CD4-positive, alpha-beta memory T cell (primary cell): ENCODE data around the gene TFAP2E. TPM values are rescaled to one million over a fixed set of nuclear protein-coding genes. Genes with fewer than 3 reads are reported as not detected.

Experiments
- CTCF ChIA-PET: fragments of 350-600 bp; sonication (Branson Sonifier 250); formaldehyde crosslinking; loops from one replicate; lab custom pipeline; 2021; ENCODE audit warnings: inconsistent platforms; ENCODE audit not compliant: partially characterized antibody; lab: Charles Lee
- POLR2A ChIA-PET: fragments of 350-600 bp; sonication (Branson Sonifier 250); formaldehyde crosslinking; loops from one replicate; lab custom pipeline; 2021; ENCODE audit not compliant: partially characterized antibody; lab: Charles Lee
- DNase-seq, 5 donors: peaks; one replicate each; pipeline versions ENCODE4 v3.0.0 to v3.0.0-alpha.2; 2020 to 2022; ENCODE audit warnings: mixed read lengths in 1 of 5
- H3K27ac ChIP-seq: one replicate; pipeline ENCODE4 v1.7.0; 2013; ENCODE audit warnings: low read depth, low read length
- H3K27me3 ChIP-seq: 2 replicates; pipeline ENCODE4 v1.7.0; 2013; ENCODE audit warnings: mild to moderate bottlenecking, low read length, moderate library complexity; ENCODE audit not compliant: insufficient read depth
- H3K36me3 ChIP-seq: 2 replicates; pipeline ENCODE4 v1.7.0; 2013; ENCODE audit warnings: mild to moderate bottlenecking, low read length, moderate library complexity; ENCODE audit not compliant: insufficient read depth
- H3K4me1 ChIP-seq: 2 replicates; pipeline ENCODE4 v1.7.0; 2013; ENCODE audit warnings: mild to moderate bottlenecking, low read length, moderate library complexity; ENCODE audit not compliant: insufficient read depth
- H3K4me3 ChIP-seq, 2 donors: one replicate each; pipeline ENCODE4 v1.7.0; 2013; ENCODE audit warnings: low read length in 2 of 2, mild to moderate bottlenecking in 1 of 2
- H3K9me3 ChIP-seq, 2 donors: one replicate each; pipeline ENCODE4 v1.7.0; 2013; ENCODE audit warnings: low read length in 2 of 2, control low read depth in 1 of 2; ENCODE audit not compliant: control insufficient read depth in 1 of 2
- H3K27ac Mint-ChIP-seq, 7 donors: one replicate each; pipeline ENCODE4 v1.8.0; 2020 to 2021; ENCODE audit warnings: mixed read lengths in 7 of 7, mild to moderate bottlenecking in 6 of 7, inconsistent platforms in 3 of 7, moderate library complexity in 3 of 7
- H3K27me3 Mint-ChIP-seq, 2 donors: one replicate each; pipeline ENCODE4 v1.8.0; 2020 to 2021; ENCODE audit warnings: mixed read lengths in 2 of 2
- H3K36me3 Mint-ChIP-seq, 2 donors: one replicate each; pipeline ENCODE4 v1.8.0; 2020 to 2021; ENCODE audit warnings: mixed read lengths in 2 of 2, inconsistent platforms in 1 of 2, mild to moderate bottlenecking in 1 of 2
- H3K4me1 Mint-ChIP-seq, 4 donors: one replicate each; pipeline ENCODE4 v1.8.0; 2020 to 2021; ENCODE audit warnings: mixed read lengths in 4 of 4, mild to moderate bottlenecking in 1 of 4
- H3K4me3 Mint-ChIP-seq, 8 donors: one replicate each; pipeline ENCODE4 v1.8.0; 2020 to 2021; ENCODE audit warnings: mixed read lengths in 8 of 8, mild to moderate bottlenecking in 7 of 8, moderate library complexity in 6 of 8, inconsistent platforms in 3 of 8
- H3K9me3 Mint-ChIP-seq, 8 donors: one replicate each; pipeline ENCODE4 v1.8.0; 2020 to 2021; ENCODE audit warnings: mixed read lengths in 8 of 8, mild to moderate bottlenecking in 5 of 8, inconsistent platforms in 3 of 8, moderate library complexity in 1 of 8
- intact Hi-C: fragments of 100-400 bp; cut with micrococcal nuclease; formaldehyde crosslinking; loops from one replicate; pipeline ENCODE4 v1.15.1; 2023
- polyA plus RNA-seq, 2 donors: library from polyadenylated mRNA; unstranded; fragments of 300-500 nt; fragmentation: Illumina TruSeq; gene quantifications; one replicate each; pipeline ENCODE4 v1.2.3, GENCODE V29; 2021
- total RNA-seq, 2 experiments: library from RNA; stranded (reverse); gene quantifications; one replicate each; pipeline ENCODE4 v1.2.3, GENCODE V29; 2021

Gene TFAP2E
- total and polyA plus RNA-seq, 4 experiments from 2014 or later, result 0.23 to 2.9 (median 2.3) TPM; not detected in 1

GRCh38 chr1:35640380-35641232, 67.5 kb downstream of the TFAP2E start:
- DNase-seq, result no peak
- Mint-ChIP-seq H3K27ac (peak overlapping the region; percentile 98 to 100 (median 99)), H3K27me3 (peaks cover 4 to 16% of the 10 kb centered on the region in 2 donors), H3K4me1 (peaks cover 26 to 45% (median 40%) of the 10 kb centered on the region in 4 donors), H3K36me3 (peaks cover 0 to 17% of the 10 kb centered on the region in 2 donors), H3K4me3 (peak overlapping the region; percentile 98 to 100 (median 99)), H3K9me3 (peaks cover 0 to 1% (median 0%) of the 10 kb centered on the region in 8 donors)
- intact Hi-C loops, result loop anchor here (1.0 to 10.0 kb wide), 2 partner anchors 75 to 76 kb away; no protein-coding TSS in a partner anchor
- H3K27me3 ChIP-seq, result no peaks in the 10 kb centered on the region
- H3K36me3 ChIP-seq, result peaks cover 6% of the 10 kb centered on the region
- peaks cover 49% of the 10 kb centered on the region for H3K4me1 ChIP-seq
- H3K27ac ChIP-seq, result peak overlapping the region; percentile 81
- no peaks in the 10 kb centered on the region for H3K9me3 ChIP-seq
- CTCF ChIA-PET, result interaction anchor here (0.6 kb wide), 1 partner anchor 90 kb away, joined by 3 read pairs; no protein-coding TSS in a partner anchor
- POLR2A ChIA-PET, result no interaction called here
- peak overlapping the region; percentile 94 to 98 for H3K4me3 ChIP-seq

- H3K27me3 ChIP-seq, result peaks cover 5% of the 10 kb centered on the region
- H3K27ac Mint-ChIP-seq, result peak within 1 kb of the TSS; percentile 98 to 100 (median 99)
- intact Hi-C loops, result loop anchor here (1.0 to 10.0 kb wide), 2 partner anchors 74 to 77 kb away; no protein-coding TSS in a partner anchor
- peak within 1 kb of the TSS; percentile 81 for H3K27ac ChIP-seq
- ChIA-PET POLR2A (interaction anchor here (0.8 to 1.0 kb wide), 2 partner anchors 68 to 127 kb away, joined by 3 read pairs; partner anchors contain the start of gene TFAP2E), CTCF (interaction anchor here (1.0 kb wide), 1 partner anchor 9 kb away, joined by 3 read pairs; no protein-coding TSS in a partner anchor)
- peaks cover 26 to 44% (median 36%) of the 10 kb centered on the region in 4 donors for H3K4me1 Mint-ChIP-seq
- peak; percentile 94 to 95 (median 94) for DNase-seq
- peaks cover under 1% of the 10 kb centered on the region for H3K36me3 ChIP-seq
- no peaks in the 10 kb centered on the region for H3K9me3 Mint-ChIP-seq
- peaks cover 9 to 23% of the 10 kb centered on the region in 2 donors for H3K27me3 Mint-ChIP-seq
- H3K4me3 Mint-ChIP-seq, result peak within 1 kb of the TSS; percentile 98 to 100 (median 99)
- H3K4me1 ChIP-seq, result peaks cover 47% of the 10 kb centered on the region
- no peaks in the 10 kb centered on the region for H3K9me3 ChIP-seq
- H3K4me3 ChIP-seq, result peak within 1 kb of the TSS; percentile 94 to 98
- H3K36me3 Mint-ChIP-seq, result peaks cover 0 to 12% of the 10 kb centered on the region in 2 donors
Observed at GRCh38 chr1:35641233-35641866, 68.2 kb downstream of the TFAP2E start, which contains the start of gene PSMB2. TSS of gene PSMB2 (minus strand) at chr1:35641526. CDS start at chr1:35641432, 94 bp downstream.

GRCh38 chr1:35642471-35642955, 69.4 kb downstream of the TFAP2E start:
- peak in 1 of 5 donors; percentile 2 for DNase-seq
- Mint-ChIP-seq H3K27me3 (peaks cover 9 to 27% of the 10 kb centered on the region in 2 donors), H3K9me3 (peaks cover 0 to 1% (median 0%) of the 10 kb centered on the region in 8 donors), H3K27ac (peak overlapping the region; percentile 47 to 99 (median 99)), H3K4me1 (peaks cover 24 to 39% (median 33%) of the 10 kb centered on the region in 4 donors), H3K4me3 (peak overlapping the region; percentile 98 to 100 (median 99)), H3K36me3 (peaks cover 0 to 9% of the 10 kb centered on the region in 2 donors)
- H3K4me1 ChIP-seq, result peaks cover 35% of the 10 kb centered on the region
- no peaks in the 10 kb centered on the region for H3K9me3 ChIP-seq
- intact Hi-C loops, result loop anchor here (10.0 kb wide), 1 partner anchor 78 kb away; no protein-coding TSS in a partner anchor
- no peaks in the 10 kb centered on the region for H3K36me3 ChIP-seq
- ChIA-PET POLR2A (interaction anchor here (0.7 to 1.0 kb wide), 3 partner anchors 70 to 184 kb away, joined by 3 read pairs; partner anchors contain the start of gene TFAP2E), CTCF (interaction anchor here (0.7 to 1.0 kb wide), 2 partner anchors 8 to 12 kb away, joined by 3 to 5 read pairs; no protein-coding TSS in a partner anchor)
- peaks cover 5% of the 10 kb centered on the region for H3K27me3 ChIP-seq
- no peak overlapping the region for H3K27ac ChIP-seq
- H3K4me3 ChIP-seq, result peak overlapping the region; percentile 94 to 98

- H3K27me3 Mint-ChIP-seq, result peaks cover 9 to 27% of the 10 kb centered on the region in 2 donors
- DNase-seq, result no peak
- H3K27ac ChIP-seq, result no peak overlapping the region
- intact Hi-C loops, result loop anchor here (10.0 kb wide), 1 partner anchor 79 kb away; no protein-coding TSS in a partner anchor
- no peaks in the 10 kb centered on the region for H3K9me3 ChIP-seq
- H3K27me3 ChIP-seq, result peaks cover 5% of the 10 kb centered on the region
- CTCF ChIA-PET, result interaction anchor here (1.4 kb wide), 1 partner anchor 71 kb away, joined by 4 read pairs; no protein-coding TSS in a partner anchor
- POLR2A ChIA-PET, result no interaction called here
- peaks cover 0 to 1% (median 0%) of the 10 kb centered on the region in 8 donors for H3K9me3 Mint-ChIP-seq
- peaks cover 0 to 8% of the 10 kb centered on the region in 2 donors for H3K36me3 Mint-ChIP-seq
- H3K4me3 Mint-ChIP-seq, result peak overlapping the region in 3 of 8 donors; percentile 1 to 39 (median 20)
- H3K27ac Mint-ChIP-seq, result peak overlapping the region in 1 of 7 donors; percentile 25
- no peak overlapping the region for H3K4me3 ChIP-seq
- H3K4me1 ChIP-seq, result peaks cover 21% of the 10 kb centered on the region
- peaks cover 14 to 26% (median 21%) of the 10 kb centered on the region in 4 donors for H3K4me1 Mint-ChIP-seq
- H3K36me3 ChIP-seq, result no peaks in the 10 kb centered on the region
Observed at GRCh38 chr1:35644204-35644603, 71.1 kb downstream of the TFAP2E start.

Other genes starting within 250 kb of the TFAP2E start
- 10 to 100 TPM; 79.4 to 82.9 TPM for gene KIAA0319L, start 15.9 kb upstream of the TFAP2E start, total RNA-seq
- 10 to 100 TPM; 12.7 to 29.2 TPM for gene KIAA0319L, start 15.9 kb upstream of the TFAP2E start, polyA plus RNA-seq
- 10 to 100 TPM; 29.7 to 32.2 TPM for gene NCDN, start 15.5 kb upstream of the TFAP2E start, total RNA-seq
- gene NCDN, start 15.5 kb upstream of the TFAP2E start, polyA plus RNA-seq, result 10 to 100 TPM; 13.4 to 18.4 TPM
- 10 to 100 TPM; 25.5 to 28.2 TPM for gene PSMB2, start 68.2 kb downstream of the TFAP2E start, total RNA-seq
- 10 to 100 TPM; 71.0 to 73.2 TPM for gene PSMB2, start 68.2 kb downstream of the TFAP2E start, polyA plus RNA-seq
- gene C1orf216, start 145.6 kb downstream of the TFAP2E start, total RNA-seq, result 10 to 100 TPM in 1 of 2 experiments, 1 to 10 TPM in 1; 8.5 to 10.8 TPM
- gene C1orf216, start 145.6 kb downstream of the TFAP2E start, polyA plus RNA-seq, result 10 to 100 TPM; 13.8 to 15.2 TPM
- gene CLSPN, start 196.7 kb downstream of the TFAP2E start, total RNA-seq, result under 1 TPM; 0.28 to 0.90 TPM
- gene CLSPN, start 196.7 kb downstream of the TFAP2E start, polyA plus RNA-seq, result under 1 TPM; 0.17 to 0.43 TPM
- 10 to 100 TPM; 30.1 to 32.9 TPM for gene AGO4, start 234.7 kb downstream of the TFAP2E start, total RNA-seq
- 10 to 100 TPM in 1 of 2 donors, 1 to 10 TPM in 1; 3.6 to 13.6 TPM for gene AGO4, start 234.7 kb downstream of the TFAP2E start, polyA plus RNA-seq